HG03571 (cell line): ENCODE measurements around the gene SPATA3.
"Not testable (repeated sequence)": the region's sequence is repeated elsewhere in the genome, so short reads cannot be mapped to it uniquely, and the experiment has no call there.

Experiments
- ATAC-seq: cut with Tn5 transposase; IDR thresholded peaks from one replicate; pipeline ENCODE4 v1.9.1; 2021; ENCODE audit not compliant: unreplicated experiment

The SPATA3 gene

GRCh38 chr2:230991598-230991997 is 4.3 kb upstream of the SPATA3 start:
- ATAC-seq = no peak

GRCh38 chr2:230996661-230997060 is 740 bp downstream of the SPATA3 start:
- no peak for ATAC-seq

- ATAC-seq = no peak
Observed at GRCh38 chr2:230998882-230999281, 3.0 kb downstream of the SPATA3 start.

- no peak for ATAC-seq
Observed at GRCh38 chr2:230999477-230999876, 3.6 kb downstream of the SPATA3 start.

- ATAC-seq = no peak
Observed at GRCh38 chr2:231000211-231000904, 4.4 kb downstream of the SPATA3 start.

- no peak for ATAC-seq
Observed at GRCh38 chr2:231001036-231001435, 5.1 kb downstream of the SPATA3 start.

- ATAC-seq = no peak
Observed at GRCh38 chr2:231001921-231002320, 6.0 kb downstream of the SPATA3 start.

- no peak for ATAC-seq
Observed at GRCh38 chr2:231002641-231003040, 6.7 kb downstream of the SPATA3 start.

GRCh38 chr2:231003186-231003585 is 7.3 kb downstream of the SPATA3 start:
- no peak for ATAC-seq

- ATAC-seq = not testable (repeated sequence)
Observed at GRCh38 chr2:231004930-231005329, 9.0 kb downstream of the SPATA3 start.

- no peak for ATAC-seq
Observed at GRCh38 chr2:231007286-231008098, 11.6 kb downstream of the SPATA3 start.

- no peak for ATAC-seq
Observed at GRCh38 chr2:231008131-231008530, 12.2 kb downstream of the SPATA3 start.

GRCh38 chr2:231009236-231009919 is 13.5 kb downstream of the SPATA3 start:
- no peak for ATAC-seq

- ATAC-seq = no peak
Observed at GRCh38 chr2:231010201-231010730, 14.3 kb downstream of the SPATA3 start.

- ATAC-seq = no peak
Observed at GRCh38 chr2:231011526-231011925, 15.6 kb downstream of the SPATA3 start.

GRCh38 chr2:231012463-231012862 is 16.5 kb downstream of the SPATA3 start:
- ATAC-seq = no peak

- ATAC-seq = no peak
Observed at GRCh38 chr2:231013820-231014219, 17.9 kb downstream of the SPATA3 start.

- ATAC-seq = no peak
Observed at GRCh38 chr2:231015478-231015877, 19.6 kb downstream of the SPATA3 start.

GRCh38 chr2:231015926-231016325 is 20.0 kb downstream of the SPATA3 start:
- no peak for ATAC-seq

- no peak for ATAC-seq
Observed at GRCh38 chr2:231016566-231017230, 20.8 kb downstream of the SPATA3 start.

GRCh38 chr2:231017231-231017598 is 21.3 kb downstream of the SPATA3 start:
- no peak for ATAC-seq
